GM12878 (cell line): ENCODE data around the gene BTC. TPM values are rescaled to one million over a fixed set of nuclear protein-coding genes. Genes with fewer than 3 reads are reported as not detected.

Experiments
- ATAC-seq: fragments of 200-7000 bp; cut with Tn5 transposase; 3 replicates; pipeline ENCODE4 v1.9.1; 2020; ENCODE audit warnings: mild to moderate bottlenecking, moderate library complexity
- BruUV-seq: library from RNA; stranded (reverse); fragments of 400-500 nt; replicated peaks from 2 replicates; lab custom pipeline; 2021; lab: Mats Ljungman, UMichigan
- CTCF ChIA-PET: fragments of 300-600 bp; sonication (Branson Sonifier 250); formaldehyde crosslinking; extraction: SDS; loops from one replicate; lab custom pipeline; 2021; ENCODE audit warnings: inconsistent platforms; lab: Yijun Ruan, JAX
- POLR2A ChIA-PET: fragments of 350-600 bp; formaldehyde crosslinking; extraction: SDS; loops from one replicate; lab custom pipeline; 2021; ENCODE audit warnings: inconsistent platforms; lab: Charles Lee
- RAD21 ChIA-PET: fragments of 300-600 bp; sonication (Branson Sonifier 250); formaldehyde crosslinking; loops from one replicate; lab custom pipeline; 2023; ENCODE audit warnings: antibody characterized with exemption; ENCODE audit not compliant: unreplicated experiment; lab: Charles Lee
- SMC1A ChIA-PET: fragments of 300-600 bp; sonication (Branson Sonifier 250); formaldehyde crosslinking; loops from one replicate; lab custom pipeline; 2023; ENCODE audit not compliant: unreplicated experiment, uncharacterized antibody; lab: Charles Lee
- DNase-seq: peaks from one replicate; pipeline ENCODE4 v3.0.0-alpha.2; 2011; ENCODE audit warnings: low read depth, low spot score
- FAIRE-seq: peaks from 3 replicates; lab custom pipeline; 2011; peaks lifted over from hg19 to GRCh38; lab: Jason Lieb, UNC
- H2AFZ ChIP-seq: 2 replicates; pipeline ENCODE4 v1.6.0; 2011; ENCODE audit warnings: low read depth, low read length, control low read depth; ENCODE audit not compliant: control insufficient read depth
- H3K27ac ChIP-seq: 2 replicates; pipeline ENCODE4 v1.5.1; 2011; ENCODE audit warnings: control low read depth; ENCODE audit not compliant: control insufficient read depth, insufficient read depth
- H3K27me3 ChIP-seq, 2 experiments: replicated peaks in 1 of 2; 2 replicates each; pipeline versions ENCODE4 v1.6.0 to v1.6.1; 2011; ENCODE audit warnings: low read length in 1 of 2; ENCODE audit not compliant: control insufficient read depth in 2 of 2, insufficient read depth in 2 of 2
- H3K36me3 ChIP-seq, 2 experiments: 2 replicates each; pipeline ENCODE4 v1.5.1; 2011; ENCODE audit warnings: low read length in 1 of 2; ENCODE audit not compliant: control insufficient read depth in 2 of 2, insufficient read depth in 2 of 2
- H3K4me1 ChIP-seq: 2 replicates; pipeline ENCODE4 v1.6.1; 2011; ENCODE audit warnings: mild to moderate bottlenecking, low read length, moderate library complexity, mixed read lengths; ENCODE audit not compliant: control insufficient read depth, insufficient read depth
- H3K4me2 ChIP-seq: 2 replicates; pipeline ENCODE4 v1.6.0; 2011; ENCODE audit warnings: control low read depth; ENCODE audit not compliant: control insufficient read depth, insufficient read depth
- H3K4me3 ChIP-seq: fragments of 200-600 bp; sonication (generic); 2 replicates; pipeline ENCODE4 v1.5.1; 2016
- H3K79me2 ChIP-seq: 2 replicates; pipeline ENCODE4 v1.6.0; 2011; ENCODE audit warnings: low read length; ENCODE audit not compliant: control insufficient read depth, insufficient read depth
- H3K9ac ChIP-seq: 2 replicates; pipeline ENCODE4 v1.8.0; 2011; ENCODE audit warnings: low read length, control low read depth, mixed read lengths; ENCODE audit not compliant: control insufficient read depth, insufficient read depth
- H3K9me3 ChIP-seq: replicated peaks from 3 replicates; pipeline ENCODE4 v1.5.1; 2011; ENCODE audit warnings: mild to moderate bottlenecking, low read length; ENCODE audit not compliant: control insufficient read depth, insufficient read depth
- H4K20me1 ChIP-seq: 2 replicates; pipeline ENCODE4 v1.6.0; 2011; ENCODE audit not compliant: control insufficient read depth, insufficient read depth
- ATF7 ChIP-seq: fragments of 450-650 bp; IDR thresholded peaks from 2 replicates; pipeline ENCODE4 v1.6.1; 2016; ENCODE audit warnings: low read depth, mild to moderate bottlenecking
- CREB1 ChIP-seq: IDR thresholded peaks from 2 replicates; pipeline ENCODE4 v1.6.1; 2012; ENCODE audit warnings: low read depth, mild to moderate bottlenecking, inconsistent platforms
- CREM ChIP-seq: IDR thresholded peaks from 2 replicates; pipeline ENCODE4 v1.6.1; 2014; ENCODE audit warnings: antibody characterized with exemption, low read depth
- MYB ChIP-seq: fragments of 150-350 bp; IDR thresholded peaks from 2 replicates; pipeline ENCODE4 v1.6.1; 2014; ENCODE audit warnings: mild to moderate bottlenecking, low read depth, low read length, borderline replicate concordance
- SIX5 ChIP-seq: IDR thresholded peaks from 2 replicates; pipeline ENCODE4 v1.6.1; 2011; ENCODE audit warnings: mild to moderate bottlenecking, low read depth, low read length, moderate library complexity; ENCODE audit not compliant: severe bottlenecking
- SMAD1 ChIP-seq: fragments of 450-650 bp; IDR thresholded peaks from 2 replicates; pipeline ENCODE4 v1.6.1; 2018; ENCODE audit warnings: mild to moderate bottlenecking, low read depth; ENCODE audit not compliant: partially characterized antibody
- SPI1 ChIP-seq: IDR thresholded peaks from 2 replicates; pipeline ENCODE4 v1.6.1; 2011; ENCODE audit warnings: low read depth, mild to moderate bottlenecking, low read length, moderate library complexity, borderline replicate concordance; ENCODE audit not compliant: insufficient read depth
- STAT1 ChIP-seq: fragments of 450-650 bp; conservative IDR thresholded peaks from 2 replicates; pipeline ENCODE4 v1.6.1; 2014; ENCODE audit warnings: antibody characterized with exemption, mild to moderate bottlenecking
- STAT3 ChIP-seq: IDR thresholded peaks from 2 replicates; pipeline ENCODE4 v1.6.1; 2011; ENCODE audit warnings: low read depth, low read length, improper control_type of control experiment
- in situ Hi-C: fragments of 300-500 bp; cut with MboI; formaldehyde crosslinking; loops from 9 replicates; pipeline ENCODE4 v1.14.3; 2018; ENCODE audit warnings: mixed read lengths
- intact Hi-C: fragments of 100-400 bp; cut with micrococcal nuclease; formaldehyde crosslinking; loops from one replicate; pipeline ENCODE4 v1.14.2; 2022; ENCODE audit not compliant: unreplicated experiment
- polyA plus RNA-seq, 11 experiments: library from polyadenylated mRNA; depleted of rRNA in 4 of 11; unstranded in 6 of 11; stranded (reverse) in 5 of 11; fragments of >200 nt; fragmentation: Nextera tagmentation in 4 of 11; fragmentation: Illumina TruSeq in 1 of 11; extraction: Ambion mirVana in 4 of 11; extraction: Trizol in 1 of 11; gene quantifications; 1 replicate in 1 of 11; 2 replicates in 10 of 11; pipeline versions ENCODE4 v1.2.1 to v1.2.3, GENCODE V29; 2011 to 2016; ENCODE audit warnings: inconsistent platforms in 2 of 11, missing spikeins in 2 of 11, low read depth in 1 of 11
- total RNA-seq, 4 experiments: library from RNA; depleted of rRNA in 3 of 4; stranded (reverse); fragments of >200 nt in 3 of 4; fragmentation: Illumina TruSeq in 1 of 4; extraction: Trizol in 1 of 4; gene quantifications; 2 replicates each; pipeline versions ENCODE4 v1.2.1 to v1.2.3, GENCODE V29; 2013 to 2021
- TF ChIP-seq, protein P1 (sequence below): IDR thresholded peaks from 2 replicates; pipeline ENCODE4 v1.6.1; 2012; ENCODE audit warnings: low read depth, low read length, improper control_type of control experiment
- TF ChIP-seq, protein P2 (sequence below): IDR thresholded peaks from 2 replicates; pipeline ENCODE4 v1.6.1; 2012; ENCODE audit warnings: mild to moderate bottlenecking, low read depth, low read length
- TF ChIP-seq, protein P3 (sequence below): fragments of 450-650 bp; IDR thresholded peaks from 2 replicates; pipeline ENCODE4 v1.6.1; 2017; ENCODE audit warnings: antibody characterized with exemption, mild to moderate bottlenecking, moderate library complexity
- TF ChIP-seq, protein P4 (sequence below): fragments of 150-350 bp; IDR thresholded peaks from 2 replicates; pipeline ENCODE4 v1.6.1; 2014; ENCODE audit warnings: mild to moderate bottlenecking, low read depth, low read length

Gene BTC
- total and polyA plus RNA-seq, 10 of the 15 experiments (the other 5 are each of a cell fraction or from before 2014, with no cell fraction given) = not detected

GRCh38 chr4:74754218-74754617 lies 40.1 kb downstream of the BTC start:
- BruUV-seq = no TSS peak
- H4K20me1 ChIP-seq = no peaks in the 10 kb centered on the region
- ChIA-PET SMC1A (no interaction called here), POLR2A (no interaction called here), CTCF (no interaction called here), RAD21 (no interaction called here)
- no peaks in the 10 kb centered on the region for H3K79me2 ChIP-seq
- no peaks in the 10 kb centered on the region for H3K4me1 ChIP-seq
- no peak overlapping the region for H3K27ac ChIP-seq
- in situ Hi-C loops = no loop called here
- no peak for FAIRE-seq
- peak; percentile 83 for ATAC-seq
- no peaks in the 10 kb centered on the region for H3K36me3 ChIP-seq
- H3K27me3 ChIP-seq = no peaks in the 10 kb centered on the region
- no peak for DNase-seq
- H3K9ac ChIP-seq = no peak overlapping the region
- H3K9me3 ChIP-seq = no peaks in the 10 kb centered on the region
- intact Hi-C loops = no loop called here
- H3K4me3 ChIP-seq = no peak overlapping the region
- no peak overlapping the region for H2AFZ ChIP-seq
- H3K4me2 ChIP-seq = no peak overlapping the region
- TF ChIP-seq CREB1 = no peak
- TF ChIP-seq ATF7 = no peak
- no peak for TF ChIP-seq CREM
- no peak for TF ChIP-seq SMAD1
- TF ChIP-seq SPI1 = no peak
- TF ChIP-seq MYB = no peak
- TF ChIP-seq, protein P1, sequence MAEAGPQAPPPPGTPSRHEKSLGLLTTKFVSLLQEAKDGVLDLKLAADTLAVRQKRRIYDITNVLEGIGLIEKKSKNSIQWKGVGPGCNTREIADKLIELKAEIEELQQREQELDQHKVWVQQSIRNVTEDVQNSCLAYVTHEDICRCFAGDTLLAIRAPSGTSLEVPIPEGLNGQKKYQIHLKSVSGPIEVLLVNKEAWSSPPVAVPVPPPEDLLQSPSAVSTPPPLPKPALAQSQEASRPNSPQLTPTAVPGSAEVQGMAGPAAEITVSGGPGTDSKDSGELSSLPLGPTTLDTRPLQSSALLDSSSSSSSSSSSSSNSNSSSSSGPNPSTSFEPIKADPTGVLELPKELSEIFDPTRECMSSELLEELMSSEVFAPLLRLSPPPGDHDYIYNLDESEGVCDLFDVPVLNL = no peak
- TF ChIP-seq, protein P2, sequence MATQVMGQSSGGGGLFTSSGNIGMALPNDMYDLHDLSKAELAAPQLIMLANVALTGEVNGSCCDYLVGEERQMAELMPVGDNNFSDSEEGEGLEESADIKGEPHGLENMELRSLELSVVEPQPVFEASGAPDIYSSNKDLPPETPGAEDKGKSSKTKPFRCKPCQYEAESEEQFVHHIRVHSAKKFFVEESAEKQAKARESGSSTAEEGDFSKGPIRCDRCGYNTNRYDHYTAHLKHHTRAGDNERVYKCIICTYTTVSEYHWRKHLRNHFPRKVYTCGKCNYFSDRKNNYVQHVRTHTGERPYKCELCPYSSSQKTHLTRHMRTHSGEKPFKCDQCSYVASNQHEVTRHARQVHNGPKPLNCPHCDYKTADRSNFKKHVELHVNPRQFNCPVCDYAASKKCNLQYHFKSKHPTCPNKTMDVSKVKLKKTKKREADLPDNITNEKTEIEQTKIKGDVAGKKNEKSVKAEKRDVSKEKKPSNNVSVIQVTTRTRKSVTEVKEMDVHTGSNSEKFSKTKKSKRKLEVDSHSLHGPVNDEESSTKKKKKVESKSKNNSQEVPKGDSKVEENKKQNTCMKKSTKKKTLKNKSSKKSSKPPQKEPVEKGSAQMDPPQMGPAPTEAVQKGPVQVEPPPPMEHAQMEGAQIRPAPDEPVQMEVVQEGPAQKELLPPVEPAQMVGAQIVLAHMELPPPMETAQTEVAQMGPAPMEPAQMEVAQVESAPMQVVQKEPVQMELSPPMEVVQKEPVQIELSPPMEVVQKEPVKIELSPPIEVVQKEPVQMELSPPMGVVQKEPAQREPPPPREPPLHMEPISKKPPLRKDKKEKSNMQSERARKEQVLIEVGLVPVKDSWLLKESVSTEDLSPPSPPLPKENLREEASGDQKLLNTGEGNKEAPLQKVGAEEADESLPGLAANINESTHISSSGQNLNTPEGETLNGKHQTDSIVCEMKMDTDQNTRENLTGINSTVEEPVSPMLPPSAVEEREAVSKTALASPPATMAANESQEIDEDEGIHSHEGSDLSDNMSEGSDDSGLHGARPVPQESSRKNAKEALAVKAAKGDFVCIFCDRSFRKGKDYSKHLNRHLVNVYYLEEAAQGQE = no peak
- TF ChIP-seq, protein P3, sequence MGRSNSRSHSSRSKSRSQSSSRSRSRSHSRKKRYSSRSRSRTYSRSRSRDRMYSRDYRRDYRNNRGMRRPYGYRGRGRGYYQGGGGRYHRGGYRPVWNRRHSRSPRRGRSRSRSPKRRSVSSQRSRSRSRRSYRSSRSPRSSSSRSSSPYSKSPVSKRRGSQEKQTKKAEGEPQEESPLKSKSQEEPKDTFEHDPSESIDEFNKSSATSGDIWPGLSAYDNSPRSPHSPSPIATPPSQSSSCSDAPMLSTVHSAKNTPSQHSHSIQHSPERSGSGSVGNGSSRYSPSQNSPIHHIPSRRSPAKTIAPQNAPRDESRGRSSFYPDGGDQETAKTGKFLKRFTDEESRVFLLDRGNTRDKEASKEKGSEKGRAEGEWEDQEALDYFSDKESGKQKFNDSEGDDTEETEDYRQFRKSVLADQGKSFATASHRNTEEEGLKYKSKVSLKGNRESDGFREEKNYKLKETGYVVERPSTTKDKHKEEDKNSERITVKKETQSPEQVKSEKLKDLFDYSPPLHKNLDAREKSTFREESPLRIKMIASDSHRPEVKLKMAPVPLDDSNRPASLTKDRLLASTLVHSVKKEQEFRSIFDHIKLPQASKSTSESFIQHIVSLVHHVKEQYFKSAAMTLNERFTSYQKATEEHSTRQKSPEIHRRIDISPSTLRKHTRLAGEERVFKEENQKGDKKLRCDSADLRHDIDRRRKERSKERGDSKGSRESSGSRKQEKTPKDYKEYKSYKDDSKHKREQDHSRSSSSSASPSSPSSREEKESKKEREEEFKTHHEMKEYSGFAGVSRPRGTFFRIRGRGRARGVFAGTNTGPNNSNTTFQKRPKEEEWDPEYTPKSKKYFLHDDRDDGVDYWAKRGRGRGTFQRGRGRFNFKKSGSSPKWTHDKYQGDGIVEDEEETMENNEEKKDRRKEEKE = no peak
- no peak for TF ChIP-seq SIX5
- TF ChIP-seq, protein P4, sequence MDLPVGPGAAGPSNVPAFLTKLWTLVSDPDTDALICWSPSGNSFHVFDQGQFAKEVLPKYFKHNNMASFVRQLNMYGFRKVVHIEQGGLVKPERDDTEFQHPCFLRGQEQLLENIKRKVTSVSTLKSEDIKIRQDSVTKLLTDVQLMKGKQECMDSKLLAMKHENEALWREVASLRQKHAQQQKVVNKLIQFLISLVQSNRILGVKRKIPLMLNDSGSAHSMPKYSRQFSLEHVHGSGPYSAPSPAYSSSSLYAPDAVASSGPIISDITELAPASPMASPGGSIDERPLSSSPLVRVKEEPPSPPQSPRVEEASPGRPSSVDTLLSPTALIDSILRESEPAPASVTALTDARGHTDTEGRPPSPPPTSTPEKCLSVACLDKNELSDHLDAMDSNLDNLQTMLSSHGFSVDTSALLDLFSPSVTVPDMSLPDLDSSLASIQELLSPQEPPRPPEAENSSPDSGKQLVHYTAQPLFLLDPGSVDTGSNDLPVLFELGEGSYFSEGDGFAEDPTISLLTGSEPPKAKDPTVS = no peak
- TF ChIP-seq STAT1 = no peak
- TF ChIP-seq STAT3 = no peak
